ENCODE measurements around the gene TCOF1. TPM values are rescaled to one million over a fixed set of nuclear protein-coding genes. Genes with fewer than 3 reads are reported as not detected.

TCOF1 gene
- total RNA-seq, 2 donors from 2014 or later: 17.3 to 68.5 TPM

DNA sequence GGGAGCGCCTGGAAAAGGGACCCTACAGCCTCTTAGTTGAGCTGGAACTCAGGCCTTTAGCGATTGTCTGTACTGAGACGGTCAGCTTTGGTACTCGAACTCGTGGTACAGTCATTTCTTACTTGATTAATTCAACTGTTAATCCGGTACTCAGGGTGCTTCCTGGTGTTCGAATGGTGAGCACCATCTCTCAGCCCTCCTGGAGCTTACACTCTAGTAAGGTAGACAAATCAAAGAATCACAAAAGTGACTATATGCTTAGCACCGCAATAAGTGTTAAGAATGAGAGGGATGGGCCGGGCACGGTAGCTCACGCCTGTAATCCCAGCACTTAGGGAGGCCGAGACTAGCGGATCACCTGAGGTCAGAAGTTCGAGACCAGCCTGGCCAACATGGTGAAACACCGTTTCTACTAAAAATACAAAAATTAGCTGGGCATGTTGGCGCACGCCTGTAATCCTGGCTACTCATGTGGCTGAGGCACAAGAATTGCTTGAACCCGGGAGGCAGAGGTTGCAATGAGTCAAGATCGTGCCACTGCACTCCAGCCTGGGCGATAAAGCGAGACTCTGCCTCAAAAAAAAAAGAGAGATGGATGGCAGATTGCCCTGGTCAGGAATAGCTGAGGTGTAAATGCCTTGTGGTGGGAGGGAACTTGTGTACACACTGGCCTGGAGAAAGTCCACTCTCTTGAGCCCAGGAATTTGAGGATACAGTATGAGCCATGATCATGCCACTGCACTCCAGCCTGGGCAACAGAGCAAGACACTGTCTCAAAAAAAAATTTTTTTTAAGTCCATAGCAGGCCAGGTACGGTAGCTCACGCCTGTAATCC lies 981 bp downstream of the TCOF1 start:
- H3K4me1 ChIP-seq: peaks cover 9% of the 10 kb centered on the region
- intact Hi-C loops (cut with DNase I): loop anchor here (5.0 kb wide), 1 partner anchor 84 kb away; no protein-coding TSS in a partner anchor
- no peak for DNase-seq
- TF ChIP-seq, protein P1, sequence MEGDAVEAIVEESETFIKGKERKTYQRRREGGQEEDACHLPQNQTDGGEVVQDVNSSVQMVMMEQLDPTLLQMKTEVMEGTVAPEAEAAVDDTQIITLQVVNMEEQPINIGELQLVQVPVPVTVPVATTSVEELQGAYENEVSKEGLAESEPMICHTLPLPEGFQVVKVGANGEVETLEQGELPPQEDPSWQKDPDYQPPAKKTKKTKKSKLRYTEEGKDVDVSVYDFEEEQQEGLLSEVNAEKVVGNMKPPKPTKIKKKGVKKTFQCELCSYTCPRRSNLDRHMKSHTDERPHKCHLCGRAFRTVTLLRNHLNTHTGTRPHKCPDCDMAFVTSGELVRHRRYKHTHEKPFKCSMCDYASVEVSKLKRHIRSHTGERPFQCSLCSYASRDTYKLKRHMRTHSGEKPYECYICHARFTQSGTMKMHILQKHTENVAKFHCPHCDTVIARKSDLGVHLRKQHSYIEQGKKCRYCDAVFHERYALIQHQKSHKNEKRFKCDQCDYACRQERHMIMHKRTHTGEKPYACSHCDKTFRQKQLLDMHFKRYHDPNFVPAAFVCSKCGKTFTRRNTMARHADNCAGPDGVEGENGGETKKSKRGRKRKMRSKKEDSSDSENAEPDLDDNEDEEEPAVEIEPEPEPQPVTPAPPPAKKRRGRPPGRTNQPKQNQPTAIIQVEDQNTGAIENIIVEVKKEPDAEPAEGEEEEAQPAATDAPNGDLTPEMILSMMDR (IDR thresholded peaks at IDR 0.05): no peak
- peak overlapping the region; percentile 47 for H3K27ac ChIP-seq
- no peaks in the 10 kb centered on the region for H3K9me3 ChIP-seq
- peaks cover 10% of the 10 kb centered on the region for H3K36me3 ChIP-seq
- H3K4me3 ChIP-seq: peak overlapping the region; percentile 89
- H3K9ac ChIP-seq (ENCODE audit: low read depth in 2 of 2, low read length in 2 of 2): peak overlapping the region; percentile 79 to 85
- no peaks in the 10 kb centered on the region for H3K27me3 ChIP-seq

DNA sequence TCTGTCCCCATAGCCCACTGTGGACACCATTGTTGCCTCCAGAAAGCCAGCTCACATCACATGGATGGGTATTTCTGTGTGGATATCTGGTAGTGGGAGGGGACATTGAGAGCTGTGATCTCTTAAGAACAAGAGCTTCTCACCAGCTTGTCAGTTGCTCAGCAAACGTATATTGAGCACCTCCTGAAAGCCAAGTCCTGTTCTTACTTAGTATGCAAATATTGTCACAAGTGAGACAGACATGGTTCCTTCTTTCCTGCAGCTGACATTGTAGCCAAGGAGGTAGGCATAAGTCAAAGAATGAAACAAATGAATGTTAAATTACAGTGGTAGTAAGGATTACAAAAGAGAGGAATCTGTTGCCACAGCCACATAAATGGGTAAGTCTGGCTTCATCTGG lies 3.8 kb downstream of the TCOF1 start:
- no peaks in the 10 kb centered on the region for H3K9me3 ChIP-seq
- H3K9ac ChIP-seq (ENCODE audit: low read depth in 2 of 2, low read length in 2 of 2): no peak overlapping the region
- TF ChIP-seq, protein P1 (IDR thresholded peaks at IDR 0.05): no peak
- peaks cover 10% of the 10 kb centered on the region for H3K36me3 ChIP-seq
- no peak for DNase-seq
- H3K4me3 ChIP-seq: no peak overlapping the region
- intact Hi-C loops (cut with DNase I): no loop called here
- peaks cover 9% of the 10 kb centered on the region for H3K4me1 ChIP-seq
- H3K27ac ChIP-seq: no peak overlapping the region
- H3K27me3 ChIP-seq: no peaks in the 10 kb centered on the region

DNA sequence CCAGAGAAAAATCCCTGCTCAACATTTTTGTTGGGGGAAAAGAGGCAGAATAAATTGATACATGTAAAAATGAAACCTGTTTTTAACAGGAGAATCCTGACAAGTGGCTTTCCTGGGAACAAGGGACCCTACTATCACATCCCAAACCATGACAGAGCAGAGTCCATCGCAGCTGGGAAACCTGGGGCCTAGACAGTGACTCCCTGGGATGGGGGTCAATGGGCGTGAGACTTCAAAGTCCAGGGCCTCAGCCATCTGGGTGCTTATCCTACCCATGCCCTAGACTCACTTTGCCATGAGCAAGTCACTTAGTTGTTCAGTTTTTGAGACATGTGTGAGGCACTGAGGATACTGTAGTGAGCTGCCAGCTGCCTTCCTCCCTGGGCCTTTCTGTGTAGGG lies 5.7 kb downstream of the TCOF1 start:
- Histone ChIP-seq H3K4me3 (no peak overlapping the region), H3K36me3 (peaks cover 10% of the 10 kb centered on the region), H3K9me3 (no peaks in the 10 kb centered on the region), H3K27me3 (no peaks in the 10 kb centered on the region), H3K27ac (no peak overlapping the region), H3K4me1 (peaks cover 8% of the 10 kb centered on the region), H3K9ac (ENCODE audit: low read depth in 2 of 2, low read length in 2 of 2) (no peak overlapping the region)
- no peak for DNase-seq
- TF ChIP-seq, protein P1 (IDR thresholded peaks at IDR 0.05): no peak
- intact Hi-C loops (cut with DNase I): no loop called here

DNA sequence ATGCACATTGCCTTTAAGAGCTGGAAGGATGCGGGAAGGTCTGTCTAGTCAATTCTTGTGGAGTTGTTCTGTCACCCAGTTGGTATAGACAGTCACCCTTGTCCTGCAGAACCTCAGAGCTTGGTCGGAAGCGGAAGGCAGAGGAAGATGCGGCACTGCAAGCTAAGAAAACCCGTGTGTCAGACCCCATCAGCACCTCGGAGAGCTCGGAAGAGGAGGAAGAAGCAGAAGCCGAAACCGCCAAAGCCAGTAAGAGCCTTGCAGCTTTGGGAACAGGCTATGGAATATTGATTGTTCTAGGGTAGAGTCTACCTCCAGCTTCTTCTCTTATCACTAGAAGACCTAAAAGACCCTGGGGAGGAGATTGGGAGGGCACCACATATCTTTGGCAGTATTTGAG lies 6.5 kb downstream of the TCOF1 start:
- no peak overlapping the region for H3K27ac ChIP-seq
- H3K9ac ChIP-seq (ENCODE audit: low read depth in 2 of 2, low read length in 2 of 2): no peak overlapping the region
- no peak for DNase-seq
- intact Hi-C loops (cut with DNase I): no loop called here
- H3K36me3 ChIP-seq: peaks cover 12% of the 10 kb centered on the region
- H3K4me1 ChIP-seq: no peaks in the 10 kb centered on the region
- no peaks in the 10 kb centered on the region for H3K27me3 ChIP-seq
- TF ChIP-seq, protein P1 (IDR thresholded peaks at IDR 0.05): no peak
- no peak overlapping the region for H3K4me3 ChIP-seq
- no peaks in the 10 kb centered on the region for H3K9me3 ChIP-seq

DNA sequence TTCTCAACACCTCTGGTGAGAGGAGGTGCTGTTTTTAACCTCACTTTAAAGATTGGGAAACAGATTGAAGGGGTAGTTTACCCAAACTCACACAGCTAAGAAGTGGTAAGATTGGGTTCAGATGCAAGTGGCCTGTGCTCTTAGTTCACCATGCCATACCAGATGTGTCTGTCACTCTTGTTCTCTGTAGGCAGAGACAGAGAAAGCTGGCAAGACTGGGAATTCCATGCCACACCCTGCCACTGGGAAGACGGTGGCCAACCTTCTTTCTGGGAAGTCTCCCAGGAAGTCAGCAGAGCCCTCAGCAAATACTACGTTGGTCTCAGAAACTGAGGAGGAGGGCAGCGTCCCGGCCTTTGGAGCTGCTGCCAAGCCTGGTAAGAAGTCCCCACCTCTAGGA lies 11.0 kb downstream of the TCOF1 start:
- DNase-seq: no peak
- no peak overlapping the region for H3K9ac ChIP-seq (ENCODE audit: low read depth in 2 of 2, low read length in 2 of 2)
- H3K4me3 ChIP-seq: no peak overlapping the region
- no peaks in the 10 kb centered on the region for H3K27me3 ChIP-seq
- no peak overlapping the region for H3K27ac ChIP-seq
- H3K9me3 ChIP-seq: no peaks in the 10 kb centered on the region
- TF ChIP-seq, protein P1 (IDR thresholded peaks at IDR 0.05): no peak
- H3K36me3 ChIP-seq: peaks cover 3% of the 10 kb centered on the region
- intact Hi-C loops (cut with DNase I): no loop called here
- no peaks in the 10 kb centered on the region for H3K4me1 ChIP-seq

Data from colonic mucosa (tissue), 4 donors.